A549 treated with AZD9567 at 1 μM for 4 hours (cell line): ENCODE data around the gene NRP1. TPM values are rescaled to one million over a fixed set of nuclear protein-coding genes. Genes with fewer than 3 reads are reported as not detected.

ENCODE experiments used
- total RNA-seq: library from RNA; stranded (reverse); fragments of 200-300 nt; extraction: Qiagen RNA extraction; gene quantifications from 5 replicates; pipeline ENCODE4 v1.2.3, GENCODE V29; 2022; ENCODE audit not compliant: insufficient read depth

Gene NRP1
- 55.3 to 62.2 TPM (median 60.7 TPM) in 5 replicates for total RNA-seq

DNA sequence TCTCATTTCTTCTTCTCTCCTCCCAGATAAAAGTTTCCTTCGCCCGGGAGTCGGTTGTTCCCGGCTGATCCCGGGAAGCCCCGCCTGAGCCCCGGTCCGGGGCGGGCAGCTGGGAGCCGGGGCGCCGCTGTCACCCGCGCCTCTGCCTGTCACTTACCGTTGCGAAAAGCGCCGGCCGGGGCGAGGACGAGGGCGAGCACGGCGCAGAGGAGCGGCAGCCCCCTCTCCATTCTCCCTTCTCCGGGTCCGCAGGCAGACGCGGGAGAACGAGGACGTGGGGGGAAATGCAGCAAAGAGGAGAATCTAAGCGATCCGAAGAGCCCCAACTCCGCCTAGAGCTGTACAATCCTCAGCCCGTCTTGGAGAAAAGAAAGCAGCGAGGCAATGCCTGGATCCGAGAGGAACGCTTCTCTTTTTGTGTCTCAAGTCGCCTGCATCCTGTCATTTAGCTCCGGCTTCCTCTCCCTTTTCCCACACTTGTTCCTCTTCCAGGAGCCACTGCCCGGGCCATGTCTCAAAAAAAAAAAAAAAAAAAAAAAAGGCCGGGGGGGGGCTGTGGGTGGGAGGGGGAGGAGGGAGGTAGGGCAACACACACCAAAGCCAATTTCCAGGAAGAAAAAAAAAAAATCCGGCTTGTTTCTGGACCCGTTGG, at the start of gene NRP1:
NRP1 (minus strand) TSS at position 515 of the 652 bp plus-strand sequence; CDS start at position 230, 285 bp downstream.

